ENCODE data around the gene RNASEH2B. TPM values are rescaled to one million over a fixed set of nuclear protein-coding genes. Genes with fewer than 3 reads are reported as not detected.

Gene RNASEH2B
- total RNA-seq, 3 donors from 2014 or later = 37.8 to 69.8 (median 61.6) TPM

DNA sequence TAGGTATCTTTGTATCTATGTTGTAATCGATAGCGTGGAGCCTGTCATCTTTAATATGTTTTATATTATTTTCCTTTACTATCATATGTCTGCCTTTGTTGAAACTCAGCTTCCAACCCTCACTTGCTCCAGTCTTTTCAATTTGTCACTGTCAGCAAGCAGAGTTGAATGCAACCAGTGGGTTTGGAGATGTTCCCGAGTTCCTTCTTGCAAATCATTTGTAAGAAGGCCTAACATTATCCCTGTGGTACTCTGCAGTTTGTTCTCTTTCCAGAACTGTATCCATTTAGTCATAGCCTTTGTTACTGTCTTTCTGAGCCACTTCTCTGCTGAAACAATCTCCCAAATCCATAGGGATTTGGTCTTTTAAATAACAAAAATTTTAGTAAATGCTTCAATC, 41.8 kb downstream of the RNASEH2B start:
- Histone ChIP-seq H3K36me3 (no peaks in the 10 kb centered on the region), H3K4me3 (no peak overlapping the region), H3K9me3 (no peaks in the 10 kb centered on the region), H3K27me3 (no peaks in the 10 kb centered on the region), H3K4me1 (no peaks in the 10 kb centered on the region), H3K27ac (no peak overlapping the region)
- TF ChIP-seq POLR2A (IDR thresholded peaks at IDR 0.05) = no peak
- TF ChIP-seq POLR2AphosphoS5 (IDR thresholded peaks at IDR 0.05) = no peak
- TF ChIP-seq, protein P1, sequence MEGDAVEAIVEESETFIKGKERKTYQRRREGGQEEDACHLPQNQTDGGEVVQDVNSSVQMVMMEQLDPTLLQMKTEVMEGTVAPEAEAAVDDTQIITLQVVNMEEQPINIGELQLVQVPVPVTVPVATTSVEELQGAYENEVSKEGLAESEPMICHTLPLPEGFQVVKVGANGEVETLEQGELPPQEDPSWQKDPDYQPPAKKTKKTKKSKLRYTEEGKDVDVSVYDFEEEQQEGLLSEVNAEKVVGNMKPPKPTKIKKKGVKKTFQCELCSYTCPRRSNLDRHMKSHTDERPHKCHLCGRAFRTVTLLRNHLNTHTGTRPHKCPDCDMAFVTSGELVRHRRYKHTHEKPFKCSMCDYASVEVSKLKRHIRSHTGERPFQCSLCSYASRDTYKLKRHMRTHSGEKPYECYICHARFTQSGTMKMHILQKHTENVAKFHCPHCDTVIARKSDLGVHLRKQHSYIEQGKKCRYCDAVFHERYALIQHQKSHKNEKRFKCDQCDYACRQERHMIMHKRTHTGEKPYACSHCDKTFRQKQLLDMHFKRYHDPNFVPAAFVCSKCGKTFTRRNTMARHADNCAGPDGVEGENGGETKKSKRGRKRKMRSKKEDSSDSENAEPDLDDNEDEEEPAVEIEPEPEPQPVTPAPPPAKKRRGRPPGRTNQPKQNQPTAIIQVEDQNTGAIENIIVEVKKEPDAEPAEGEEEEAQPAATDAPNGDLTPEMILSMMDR (IDR thresholded peaks at IDR 0.05) = no peak
- DNase-seq (ENCODE audit: low spot score in 2 of 2) = no peak
- intact Hi-C loops (cut with DNase I; ENCODE audit: low total_unique reads) = no loop called here

DNA sequence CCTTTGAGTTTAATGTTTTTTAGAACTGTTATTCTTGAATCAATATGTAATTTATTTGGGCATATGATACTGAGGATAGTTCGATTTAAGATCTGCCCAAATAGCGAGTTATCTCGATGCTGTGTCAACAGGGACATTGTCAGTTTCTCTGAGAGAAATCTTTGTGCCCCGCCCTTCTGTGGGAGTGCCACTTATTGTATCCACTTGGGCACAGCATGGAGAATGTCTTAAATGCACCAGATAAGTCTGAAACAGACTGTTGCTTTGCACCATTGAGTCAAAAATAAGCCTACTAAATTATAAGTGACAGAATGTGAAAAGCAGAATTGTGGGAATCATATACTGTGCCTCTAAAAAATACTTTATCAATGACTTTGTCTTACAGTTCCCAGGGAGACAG, 45.6 kb downstream of the RNASEH2B start:
- H3K9me3 ChIP-seq = no peaks in the 10 kb centered on the region
- no peaks in the 10 kb centered on the region for H3K27me3 ChIP-seq
- no peak for DNase-seq (ENCODE audit: low spot score in 2 of 2)
- no peak overlapping the region for H3K4me3 ChIP-seq
- no peak for TF ChIP-seq POLR2AphosphoS5 (IDR thresholded peaks at IDR 0.05)
- TF ChIP-seq, protein P1 (IDR thresholded peaks at IDR 0.05) = no peak
- no peak for TF ChIP-seq POLR2A (IDR thresholded peaks at IDR 0.05)
- no peak overlapping the region for H3K27ac ChIP-seq
- no peaks in the 10 kb centered on the region for H3K4me1 ChIP-seq
- intact Hi-C loops (cut with DNase I; ENCODE audit: low total_unique reads) = no loop called here
- no peaks in the 10 kb centered on the region for H3K36me3 ChIP-seq

DNA sequence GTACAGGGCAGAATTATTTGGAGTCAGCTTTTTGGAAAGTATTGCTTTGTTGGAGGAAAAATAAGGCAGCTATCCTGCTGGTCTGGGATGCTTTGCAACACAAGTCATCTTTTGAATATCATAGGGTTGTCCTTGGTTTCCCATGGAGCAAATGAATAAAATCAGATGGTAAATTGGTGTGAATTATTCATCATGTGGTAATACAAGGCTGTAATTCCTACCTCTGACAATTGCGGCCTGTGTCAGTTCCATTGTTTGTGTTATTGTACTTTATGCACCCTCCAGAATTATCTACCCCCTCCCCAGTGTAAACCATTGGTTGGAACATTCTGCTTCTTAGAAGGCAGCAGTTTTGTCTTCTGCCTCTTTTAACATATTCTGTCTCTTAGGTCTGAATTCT, 46.2 kb downstream of the RNASEH2B start:
- Histone ChIP-seq H3K9me3 (no peaks in the 10 kb centered on the region), H3K27me3 (no peaks in the 10 kb centered on the region), H3K4me1 (no peaks in the 10 kb centered on the region), H3K27ac (no peak overlapping the region), H3K36me3 (no peaks in the 10 kb centered on the region), H3K4me3 (no peak overlapping the region)
- DNase-seq (ENCODE audit: low spot score in 2 of 2) = no peak
- intact Hi-C loops (cut with DNase I; ENCODE audit: low total_unique reads) = no loop called here
- TF ChIP-seq, protein P1 (IDR thresholded peaks at IDR 0.05) = no peak
- TF ChIP-seq POLR2A (IDR thresholded peaks at IDR 0.05) (no peak), POLR2AphosphoS5 (IDR thresholded peaks at IDR 0.05) (no peak)

DNA sequence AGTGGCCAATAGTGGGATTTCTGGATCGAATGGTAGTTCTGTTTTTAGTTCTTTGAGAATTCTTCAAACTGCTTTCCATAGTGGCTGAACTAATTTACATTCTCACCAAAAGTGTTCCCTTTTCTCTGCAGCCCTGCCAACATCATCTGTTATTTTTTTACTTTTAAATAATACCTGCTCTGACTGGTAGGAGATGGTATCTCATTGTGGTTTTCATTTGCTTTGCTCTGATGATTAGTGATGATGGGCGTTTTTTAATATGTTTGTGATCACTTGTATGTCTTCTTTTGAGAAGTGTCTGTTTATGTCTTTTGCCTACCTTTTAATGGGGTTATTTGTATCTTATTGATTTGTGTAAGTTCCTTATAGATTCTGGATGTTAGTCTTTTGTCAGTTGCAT, 48.0 kb downstream of the RNASEH2B start:
- intact Hi-C loops (cut with DNase I; ENCODE audit: low total_unique reads) = no loop called here
- Histone ChIP-seq H3K36me3 (no peaks in the 10 kb centered on the region), H3K9me3 (no peaks in the 10 kb centered on the region)

DNA sequence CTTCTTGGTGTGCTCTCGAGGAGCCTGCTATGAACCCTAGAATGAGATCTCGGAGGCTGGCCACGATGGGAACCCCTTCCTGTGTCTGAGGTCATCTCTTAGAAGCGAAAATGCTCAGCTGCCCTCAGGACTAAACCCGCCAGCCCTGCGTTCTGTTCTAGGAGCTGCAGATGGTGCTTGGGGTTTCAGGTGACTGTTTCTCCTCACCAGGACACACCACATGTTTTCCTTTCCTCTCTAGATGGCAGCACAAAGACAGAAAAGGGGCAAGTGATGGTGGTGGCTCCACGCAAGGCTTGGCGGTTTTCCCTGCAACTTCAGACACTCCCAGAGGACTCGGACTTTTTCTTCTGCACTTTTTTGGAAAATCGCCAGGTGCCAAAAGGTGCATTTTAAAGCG, 60.1 kb downstream of the RNASEH2B start:
- intact Hi-C loops (cut with DNase I; ENCODE audit: low total_unique reads) = no loop called here
- no peaks in the 10 kb centered on the region for H3K4me1 ChIP-seq
- no peak overlapping the region for H3K4me3 ChIP-seq
- no peaks in the 10 kb centered on the region for H3K27me3 ChIP-seq
- no peaks in the 10 kb centered on the region for H3K36me3 ChIP-seq
- H3K9me3 ChIP-seq = no peaks in the 10 kb centered on the region
- DNase-seq (ENCODE audit: low spot score in 2 of 2) = no peak
- no peak overlapping the region for H3K27ac ChIP-seq
- TF ChIP-seq POLR2A (IDR thresholded peaks at IDR 0.05) (no peak), POLR2AphosphoS5 (IDR thresholded peaks at IDR 0.05) (no peak)
- TF ChIP-seq, protein P1 (IDR thresholded peaks at IDR 0.05) = no peak

More for the DNA sequence above, 48.0 kb downstream of the RNASEH2B start:
- Histone ChIP-seq H3K4me1 (no peaks in the 10 kb centered on the region), H3K4me3 (no peak overlapping the region), H3K27me3 (no peaks in the 10 kb centered on the region), H3K27ac (no peak overlapping the region)
- TF ChIP-seq POLR2AphosphoS5 (IDR thresholded peaks at IDR 0.05) (no peak), POLR2A (IDR thresholded peaks at IDR 0.05) (no peak)
- TF ChIP-seq, protein P1 (IDR thresholded peaks at IDR 0.05) = no peak
- no peak for DNase-seq (ENCODE audit: low spot score in 2 of 2)

Measured in breast epithelium (tissue), 4 donors.